Mucosa of rectum (tissue), 2 donors: ENCODE data around the gene KIAA1958.
"Not testable (repeated sequence)": the region's sequence is repeated elsewhere in the genome, so short reads cannot be mapped to it uniquely, and the experiment has no call there.

Experiments used
- H3K27ac ChIP-seq, 2 donors: one replicate each; pipeline ENCODE4 v1.7.0; 2013; ENCODE audit warnings: inconsistent platforms in 2 of 2, low read depth in 2 of 2, low read length in 2 of 2
- H3K27me3 ChIP-seq, 2 donors: one replicate each; pipeline ENCODE4 v1.7.0; 2013; ENCODE audit warnings: low read length in 2 of 2; ENCODE audit not compliant: control insufficient read depth in 2 of 2, insufficient read depth in 2 of 2
- H3K36me3 ChIP-seq, 2 donors: one replicate each; pipeline ENCODE4 v1.7.0; 2013; ENCODE audit warnings: low read length in 2 of 2; ENCODE audit not compliant: control insufficient read depth in 2 of 2, insufficient read depth in 2 of 2
- H3K4me1 ChIP-seq, 2 donors: one replicate each; pipeline ENCODE4 v1.7.0; 2013; ENCODE audit warnings: low read length in 2 of 2, mild to moderate bottlenecking in 1 of 2; ENCODE audit not compliant: control insufficient read depth in 2 of 2, insufficient read depth in 2 of 2
- H3K4me3 ChIP-seq, 2 donors: one replicate each; pipeline ENCODE4 v1.7.0; 2013; ENCODE audit warnings: low read length in 2 of 2
- H3K9ac ChIP-seq, 2 donors: one replicate each; pipeline ENCODE4 v1.7.0; 2013; ENCODE audit warnings: low read length in 2 of 2, low read depth in 1 of 2, mild to moderate bottlenecking in 1 of 2
- H3K9me3 ChIP-seq, 2 donors: one replicate each; pipeline ENCODE4 v1.7.0; 2013; ENCODE audit warnings: low read length in 2 of 2; ENCODE audit not compliant: control insufficient read depth in 2 of 2
- donor health status: healthy.
- donor health status: Normal muscosa, but diverticular disease.

KIAA1958 gene

GRCh38 chr9:112582371-112583262 is 96.0 kb downstream of the KIAA1958 start:
- Histone ChIP-seq H3K4me1 (no peaks in the 10 kb centered on the region), H3K4me3 (no peak overlapping the region), H3K27me3 (no peaks in the 10 kb centered on the region), H3K9me3 (no peaks in the 10 kb centered on the region), H3K36me3 (no peaks in the 10 kb centered on the region), H3K9ac (no peak overlapping the region), H3K27ac (no peak overlapping the region)

- H3K27me3 ChIP-seq, result no peaks in the 10 kb centered on the region
Observed at GRCh38 chr9:112586599-112587155, 100.0 kb downstream of the KIAA1958 start.

GRCh38 chr9:112591875-112592274 is 105.2 kb downstream of the KIAA1958 start:
- not testable (repeated sequence) for H3K9ac ChIP-seq, H3K27ac ChIP-seq, H3K27me3 ChIP-seq, H3K4me3 ChIP-seq, H3K9me3 ChIP-seq, H3K4me1 ChIP-seq, H3K36me3 ChIP-seq

More at GRCh38 chr9:112586599-112587155, 100.0 kb downstream of the KIAA1958 start:
- no peaks in the 10 kb centered on the region for H3K36me3 ChIP-seq
- H3K9ac ChIP-seq, result no peak overlapping the region
- no peaks in the 10 kb centered on the region for H3K4me1 ChIP-seq
- no peak overlapping the region for H3K4me3 ChIP-seq
- H3K9me3 ChIP-seq, result no peaks in the 10 kb centered on the region
- H3K27ac ChIP-seq, result no peak overlapping the region

DNA sequence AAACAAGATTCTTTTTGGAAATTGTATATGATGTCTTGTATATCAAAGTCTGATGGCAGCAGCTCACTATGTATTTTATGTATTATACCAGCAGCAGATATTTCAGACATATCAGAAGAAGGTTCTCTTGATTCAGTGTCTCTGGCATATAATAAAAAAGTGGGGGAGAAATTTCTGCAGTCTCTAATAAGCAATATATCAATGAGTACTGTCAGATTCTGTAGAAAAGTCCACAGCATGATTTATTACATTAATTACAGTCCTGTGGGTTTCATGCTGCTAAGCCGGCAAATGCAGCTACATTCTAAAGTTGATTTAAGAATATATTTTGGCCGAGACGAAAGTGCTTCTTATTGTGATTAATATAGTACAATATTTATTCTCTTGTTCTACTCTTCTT is 113.1 kb downstream of the KIAA1958 start:
- no peaks in the 10 kb centered on the region for H3K4me1 ChIP-seq
- no peak overlapping the region for H3K4me3 ChIP-seq
- H3K27ac ChIP-seq, result no peak overlapping the region
- no peak overlapping the region for H3K9ac ChIP-seq
- no peaks in the 10 kb centered on the region for H3K27me3 ChIP-seq
- no peaks in the 10 kb centered on the region for H3K9me3 ChIP-seq
- no peaks in the 10 kb centered on the region for H3K36me3 ChIP-seq

GRCh38 chr9:112601636-112602035 is 115.0 kb downstream of the KIAA1958 start:
- no peaks in the 10 kb centered on the region for H3K36me3 ChIP-seq
- no peaks in the 10 kb centered on the region for H3K4me1 ChIP-seq
- H3K4me3 ChIP-seq, result no peak overlapping the region
- no peaks in the 10 kb centered on the region for H3K9me3 ChIP-seq
- no peak overlapping the region for H3K9ac ChIP-seq
- no peaks in the 10 kb centered on the region for H3K27me3 ChIP-seq
- H3K27ac ChIP-seq, result no peak overlapping the region

DNA sequence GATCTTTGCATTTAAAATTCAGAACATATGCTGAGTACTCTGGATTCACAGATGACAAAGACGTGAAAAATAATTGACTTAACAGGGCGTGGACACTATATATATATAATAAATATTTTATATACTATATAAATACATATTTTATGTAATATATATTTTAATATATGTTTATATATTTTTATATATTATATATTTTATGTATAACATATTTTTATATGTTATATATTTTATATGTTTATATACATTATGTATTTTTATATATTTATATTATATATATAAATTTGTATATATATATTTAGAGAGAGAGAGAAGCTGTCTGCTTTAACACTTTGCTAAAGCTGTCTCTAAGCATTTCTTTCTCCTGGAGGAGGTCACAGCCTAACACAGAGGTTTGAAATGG is 118.2 kb downstream of the KIAA1958 start:
- no peaks in the 10 kb centered on the region for H3K4me1 ChIP-seq
- H3K36me3 ChIP-seq, result no peaks in the 10 kb centered on the region
- no peak overlapping the region for H3K4me3 ChIP-seq
- H3K9me3 ChIP-seq, result no peaks in the 10 kb centered on the region
- H3K27ac ChIP-seq, result no peak overlapping the region
- no peak overlapping the region for H3K9ac ChIP-seq
- no peaks in the 10 kb centered on the region for H3K27me3 ChIP-seq

GRCh38 chr9:112605518-112605917 is 118.9 kb downstream of the KIAA1958 start:
- no peaks in the 10 kb centered on the region for H3K27me3 ChIP-seq
- no peaks in the 10 kb centered on the region for H3K36me3 ChIP-seq
- H3K9ac ChIP-seq, result no peak overlapping the region
- H3K27ac ChIP-seq, result no peak overlapping the region
- H3K9me3 ChIP-seq, result no peaks in the 10 kb centered on the region
- H3K4me3 ChIP-seq, result no peak overlapping the region
- H3K4me1 ChIP-seq, result no peaks in the 10 kb centered on the region

DNA sequence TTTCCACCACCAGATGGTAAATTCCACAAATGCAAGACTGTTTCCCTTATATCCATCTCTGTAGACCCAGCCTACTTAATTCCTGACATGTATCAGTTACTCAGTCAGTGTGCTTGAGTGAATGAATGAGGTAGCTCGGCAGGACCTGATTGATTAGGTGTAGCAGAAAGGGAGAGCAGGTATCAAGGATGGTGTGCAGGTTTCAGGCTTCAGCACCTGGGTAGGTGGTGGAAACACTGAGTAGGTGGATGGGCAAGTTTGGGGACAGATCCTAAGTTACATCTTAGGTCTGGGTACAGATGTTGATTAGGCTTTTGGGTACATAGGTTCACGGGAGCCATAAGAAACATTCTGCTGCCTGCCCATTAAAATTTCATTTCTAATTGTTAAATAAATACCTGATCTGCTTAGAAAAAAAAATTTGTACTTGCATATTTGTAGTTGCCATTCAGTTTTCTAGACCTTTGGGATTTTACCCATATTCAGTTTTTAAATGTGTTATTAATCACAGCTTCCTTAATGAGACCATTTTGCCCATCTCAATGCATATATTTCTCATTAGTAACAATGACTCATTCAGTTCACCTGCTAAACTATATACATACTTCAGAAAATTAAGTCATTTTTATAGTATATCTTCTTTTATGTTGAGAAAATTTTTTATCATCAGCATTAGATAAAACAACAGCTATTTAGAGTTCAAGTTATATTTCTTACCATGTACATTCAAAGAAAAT is 119.5 kb downstream of the KIAA1958 start:
- no peaks in the 10 kb centered on the region for H3K27me3 ChIP-seq
- H3K36me3 ChIP-seq, result no peaks in the 10 kb centered on the region
- no peaks in the 10 kb centered on the region for H3K4me1 ChIP-seq
- H3K4me3 ChIP-seq, result no peak overlapping the region
- no peaks in the 10 kb centered on the region for H3K9me3 ChIP-seq
- H3K9ac ChIP-seq, result no peak overlapping the region
- no peak overlapping the region for H3K27ac ChIP-seq

GRCh38 chr9:112608851-112609250 is 122.2 kb downstream of the KIAA1958 start:
- no peak overlapping the region for H3K9ac ChIP-seq
- H3K27me3 ChIP-seq, result no peaks in the 10 kb centered on the region
- no peaks in the 10 kb centered on the region for H3K36me3 ChIP-seq
- H3K27ac ChIP-seq, result no peak overlapping the region
- H3K4me3 ChIP-seq, result no peak overlapping the region
- no peaks in the 10 kb centered on the region for H3K4me1 ChIP-seq
- no peaks in the 10 kb centered on the region for H3K9me3 ChIP-seq

- Histone ChIP-seq H3K27me3 (no peaks in the 10 kb centered on the region), H3K9me3 (no peaks in the 10 kb centered on the region)
Observed at GRCh38 chr9:112615584-112616266, 129.1 kb downstream of the KIAA1958 start.

More at GRCh38 chr9:112615584-112616266, 129.1 kb downstream of the KIAA1958 start:
- Histone ChIP-seq H3K4me1 (no peaks in the 10 kb centered on the region), H3K36me3 (peaks cover 0 to 3% of the 10 kb centered on the region in 2 donors), H3K9ac (no peak overlapping the region), H3K27ac (no peak overlapping the region), H3K4me3 (no peak overlapping the region)
